DOHH2 (cell line): Measurements from ENCODE around the gene IL1R1.

Experiments
- EZH2phosphoT487 ChIP-seq: fragments of 200-600 bp; sonication (generic); IDR thresholded peaks from 2 replicates; pipeline ENCODE4 v1.6.1; 2017; ENCODE audit warnings: borderline replicate concordance, mild to moderate bottlenecking, antibody characterized with exemption, low read length, moderate library complexity, mixed read lengths
- TF ChIP-seq, protein P1 (sequence below): fragments of 200-600 bp; sonication (generic); IDR thresholded peaks from one replicate; pipeline ENCODE4 v1.5.1; 2014; ENCODE audit warnings: antibody characterized with exemption, mild to moderate bottlenecking, low read depth, low read length; ENCODE audit not compliant: poor library complexity, severe bottlenecking

DNA sequence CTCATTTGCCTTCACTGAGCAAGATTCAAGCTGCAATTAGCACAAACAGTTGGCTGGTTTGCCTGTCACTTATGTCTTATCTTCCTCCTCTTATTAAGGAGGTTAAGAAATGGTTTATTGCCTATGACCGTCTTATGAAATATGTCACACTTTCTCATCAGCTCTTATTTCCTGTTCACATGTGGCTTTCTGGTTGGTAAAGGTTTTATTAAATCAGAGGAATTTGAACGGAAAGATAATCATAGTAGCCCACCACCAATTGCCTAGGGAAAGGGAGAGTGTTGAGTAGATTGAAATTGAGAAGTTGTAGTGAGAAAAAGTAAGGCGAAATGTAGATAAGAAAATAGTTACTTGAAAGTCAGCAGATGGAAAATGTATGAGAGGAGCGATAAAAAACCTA lies 4.2 kb upstream of the IL1R1 start:
- TF ChIP-seq, protein P1, sequence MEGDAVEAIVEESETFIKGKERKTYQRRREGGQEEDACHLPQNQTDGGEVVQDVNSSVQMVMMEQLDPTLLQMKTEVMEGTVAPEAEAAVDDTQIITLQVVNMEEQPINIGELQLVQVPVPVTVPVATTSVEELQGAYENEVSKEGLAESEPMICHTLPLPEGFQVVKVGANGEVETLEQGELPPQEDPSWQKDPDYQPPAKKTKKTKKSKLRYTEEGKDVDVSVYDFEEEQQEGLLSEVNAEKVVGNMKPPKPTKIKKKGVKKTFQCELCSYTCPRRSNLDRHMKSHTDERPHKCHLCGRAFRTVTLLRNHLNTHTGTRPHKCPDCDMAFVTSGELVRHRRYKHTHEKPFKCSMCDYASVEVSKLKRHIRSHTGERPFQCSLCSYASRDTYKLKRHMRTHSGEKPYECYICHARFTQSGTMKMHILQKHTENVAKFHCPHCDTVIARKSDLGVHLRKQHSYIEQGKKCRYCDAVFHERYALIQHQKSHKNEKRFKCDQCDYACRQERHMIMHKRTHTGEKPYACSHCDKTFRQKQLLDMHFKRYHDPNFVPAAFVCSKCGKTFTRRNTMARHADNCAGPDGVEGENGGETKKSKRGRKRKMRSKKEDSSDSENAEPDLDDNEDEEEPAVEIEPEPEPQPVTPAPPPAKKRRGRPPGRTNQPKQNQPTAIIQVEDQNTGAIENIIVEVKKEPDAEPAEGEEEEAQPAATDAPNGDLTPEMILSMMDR = no peak
- TF ChIP-seq EZH2phosphoT487 = no peak
